Activated CD8-positive, alpha-beta memory T cell treated with anti-CD3 and anti-CD28 coated beads, Interleukin-2, amount 50 U/mL, for 24 hours (primary cell): ENCODE measurements around the gene TCTN2.

Source experiments
- DNase-seq: peaks from one replicate; pipeline ENCODE4 v3.0.0-alpha.2; 2020; ENCODE audit errors: extremely low read depth

Gene TCTN2

DNA sequence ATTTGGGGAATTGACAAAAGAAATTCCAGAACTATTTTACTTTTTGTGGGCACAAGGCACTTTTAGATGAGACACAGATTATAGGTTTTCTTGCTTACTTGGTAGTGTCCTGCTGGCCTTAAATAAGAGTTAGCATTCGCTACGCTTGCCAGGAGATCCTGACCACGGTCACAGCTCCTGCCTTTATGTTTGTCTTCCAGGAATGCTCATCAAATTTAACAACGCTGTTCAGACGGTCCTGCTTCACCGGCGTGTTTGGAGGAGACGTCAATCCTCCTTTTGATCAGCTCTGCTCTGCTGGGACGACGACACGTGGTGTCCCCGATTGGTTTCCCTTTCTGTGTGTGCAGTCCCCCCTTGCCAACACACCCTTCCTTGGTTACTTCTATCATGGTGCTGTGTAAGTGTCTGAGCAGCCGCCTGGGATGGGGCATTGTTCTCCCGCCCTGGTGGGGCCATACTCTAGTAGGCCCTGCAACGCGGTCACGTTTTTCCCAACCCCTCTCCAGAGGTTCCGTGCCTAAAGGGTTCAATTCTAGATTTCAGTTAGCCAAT, 15.8 kb downstream of the TCTN2 start:
- no peak for DNase-seq

DNA sequence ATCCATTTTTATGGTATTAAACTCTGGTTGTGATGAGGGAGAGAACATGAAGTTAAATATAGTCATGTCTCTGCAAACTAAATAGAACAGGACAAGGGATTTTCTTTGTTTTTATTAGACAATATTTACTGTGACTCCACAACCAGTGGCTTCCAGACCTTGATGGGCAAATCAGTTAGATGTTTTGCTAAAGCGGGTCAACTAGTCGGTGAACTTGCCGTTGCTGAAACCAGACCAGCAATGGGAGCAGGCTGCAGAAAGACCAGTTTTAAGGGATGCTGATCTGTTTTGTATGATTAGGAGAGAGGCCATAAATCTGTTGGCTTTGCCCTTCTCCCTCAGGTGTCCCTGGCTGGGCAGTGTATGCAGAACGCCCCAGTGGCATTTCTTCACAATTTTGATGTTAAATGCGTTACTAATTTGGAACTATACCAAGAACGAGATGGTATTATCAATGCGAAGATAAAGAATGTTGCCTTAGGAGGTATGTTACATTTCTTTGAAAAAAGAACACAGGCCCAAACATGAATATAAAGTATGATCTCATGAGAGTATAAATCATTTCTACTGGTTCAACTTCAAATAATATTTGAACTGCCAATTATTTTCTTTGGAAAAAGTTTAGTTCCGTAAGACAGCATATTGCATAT, 19.4 kb downstream of the TCTN2 start:
- DNase-seq = no peak

DNA sequence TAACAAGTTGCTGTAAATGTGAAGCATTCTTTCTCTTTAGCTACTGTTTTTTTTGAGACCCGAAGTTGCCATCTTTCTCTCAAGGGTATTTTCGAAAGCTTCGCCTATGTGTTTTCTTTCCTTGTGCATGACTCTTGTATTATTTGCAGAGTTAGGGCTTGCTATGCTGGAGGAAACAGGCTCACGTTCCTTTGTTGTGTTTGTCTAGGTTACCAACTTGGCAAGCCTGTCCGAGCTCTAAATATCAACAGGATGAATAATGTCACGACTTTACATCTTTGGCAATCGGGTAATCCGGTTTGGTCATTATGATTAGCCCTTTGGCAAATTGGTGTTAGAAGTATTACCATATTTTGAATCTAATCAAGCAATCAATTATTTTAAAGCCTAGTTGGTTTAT, 25.3 kb downstream of the TCTN2 start:
- DNase-seq = no peak

DNA sequence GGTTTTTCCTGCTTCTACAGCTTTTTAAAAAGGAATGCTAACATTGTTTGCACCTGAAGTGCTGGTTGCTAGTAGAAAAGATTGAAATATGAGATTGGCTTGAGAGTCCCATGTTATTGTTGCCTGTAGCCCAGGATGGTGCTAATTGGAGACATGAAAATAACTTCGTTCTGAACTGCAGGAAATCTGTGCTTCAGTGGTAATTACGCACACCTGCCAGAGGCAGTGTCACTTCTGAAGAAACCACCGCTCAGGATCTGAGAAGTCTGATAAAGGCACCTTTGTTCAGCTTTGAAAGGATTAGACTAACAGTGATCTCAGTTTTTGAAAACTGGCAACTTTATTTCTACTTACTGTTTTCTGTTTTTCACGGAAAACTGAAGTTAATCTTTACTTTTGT, 25.7 kb downstream of the TCTN2 start:
- DNase-seq = no peak

DNA sequence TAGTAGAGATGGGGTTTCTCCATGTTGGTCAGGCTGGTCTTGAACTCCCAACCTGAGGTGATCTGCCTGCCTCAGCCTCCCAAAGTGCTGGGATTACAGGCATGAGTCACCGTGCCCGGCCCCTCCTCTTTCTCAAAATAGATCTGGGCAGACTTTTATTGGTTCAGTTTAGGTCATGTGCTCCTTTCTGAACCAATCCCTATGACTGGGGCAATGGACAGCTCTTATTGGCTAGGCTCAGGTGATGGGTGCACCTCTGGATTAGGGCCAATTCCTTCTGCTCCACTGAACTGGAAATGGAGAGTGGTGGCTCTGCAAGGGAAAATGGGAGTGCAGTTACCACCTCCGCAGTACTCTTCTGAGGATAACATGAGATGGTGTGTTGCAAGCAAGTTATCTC, 35.0 kb downstream of the TCTN2 start:
- no peak for DNase-seq

DNA sequence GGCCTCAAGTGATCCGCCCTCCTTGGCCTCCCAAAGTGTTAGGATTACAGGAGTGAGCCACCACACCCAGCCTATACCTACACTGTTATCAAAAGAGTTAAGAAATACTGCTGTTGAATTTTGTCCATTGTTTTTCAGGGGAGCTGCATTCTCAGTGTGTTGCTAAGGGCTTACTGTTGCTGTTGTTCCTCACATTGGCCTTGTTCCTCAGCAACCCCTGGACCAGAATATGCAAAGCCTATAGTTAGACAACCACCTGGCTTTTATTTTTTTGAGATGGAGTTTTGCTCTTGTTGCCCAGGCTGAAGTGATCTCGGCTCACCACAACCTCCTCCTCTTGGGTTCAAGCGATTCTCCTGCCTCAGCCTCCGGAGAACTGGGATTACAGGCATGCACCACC, 36.6 kb downstream of the TCTN2 start:
- no peak for DNase-seq

DNA sequence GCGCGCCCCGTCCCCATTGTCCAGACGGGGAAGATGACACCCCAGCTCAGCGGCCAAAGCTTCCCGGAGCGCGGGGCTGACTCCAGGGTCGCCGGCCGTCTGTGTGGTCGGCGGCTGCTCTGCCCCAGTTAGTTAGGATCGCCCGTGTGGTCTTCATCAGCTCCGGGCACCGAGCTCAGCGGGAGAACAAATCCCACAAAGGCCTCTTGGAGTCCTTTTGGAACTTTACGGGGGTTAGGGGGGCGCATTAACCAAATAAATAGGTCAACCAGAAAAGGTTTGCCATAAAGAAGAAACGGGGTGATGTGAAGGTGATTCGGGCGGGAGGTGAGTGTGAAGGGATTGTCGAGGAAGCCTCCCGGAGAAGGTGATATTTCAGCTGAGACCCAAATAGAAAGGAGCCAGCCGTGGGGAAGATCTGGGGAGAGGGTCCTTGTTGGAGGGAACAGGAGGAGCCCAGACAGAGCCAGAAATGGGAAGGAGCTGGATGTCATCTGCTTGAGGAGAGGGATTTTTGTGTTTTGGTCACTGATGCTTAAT, 41.9 kb downstream of the TCTN2 start:
- no peak for DNase-seq

DNA sequence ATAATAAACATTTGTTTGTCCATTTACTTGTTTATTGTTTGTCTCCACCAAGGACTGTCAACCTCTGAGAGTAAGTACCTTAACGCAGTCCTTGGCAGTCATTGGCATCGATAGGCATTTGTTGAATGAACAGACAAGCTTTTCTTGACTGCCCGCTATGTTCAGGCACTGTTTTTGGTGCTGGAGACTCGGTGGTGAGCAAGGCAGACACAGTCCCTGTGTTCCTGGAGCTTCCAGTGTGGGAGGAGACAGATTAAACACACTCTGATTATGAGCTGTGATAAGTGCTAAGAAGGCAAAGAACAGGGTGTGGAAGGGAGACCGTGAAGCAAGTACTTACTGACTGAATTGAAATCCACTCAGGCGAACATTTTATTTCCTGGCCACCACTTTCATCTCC, 42.5 kb downstream of the TCTN2 start:
- DNase-seq = no peak

DNA sequence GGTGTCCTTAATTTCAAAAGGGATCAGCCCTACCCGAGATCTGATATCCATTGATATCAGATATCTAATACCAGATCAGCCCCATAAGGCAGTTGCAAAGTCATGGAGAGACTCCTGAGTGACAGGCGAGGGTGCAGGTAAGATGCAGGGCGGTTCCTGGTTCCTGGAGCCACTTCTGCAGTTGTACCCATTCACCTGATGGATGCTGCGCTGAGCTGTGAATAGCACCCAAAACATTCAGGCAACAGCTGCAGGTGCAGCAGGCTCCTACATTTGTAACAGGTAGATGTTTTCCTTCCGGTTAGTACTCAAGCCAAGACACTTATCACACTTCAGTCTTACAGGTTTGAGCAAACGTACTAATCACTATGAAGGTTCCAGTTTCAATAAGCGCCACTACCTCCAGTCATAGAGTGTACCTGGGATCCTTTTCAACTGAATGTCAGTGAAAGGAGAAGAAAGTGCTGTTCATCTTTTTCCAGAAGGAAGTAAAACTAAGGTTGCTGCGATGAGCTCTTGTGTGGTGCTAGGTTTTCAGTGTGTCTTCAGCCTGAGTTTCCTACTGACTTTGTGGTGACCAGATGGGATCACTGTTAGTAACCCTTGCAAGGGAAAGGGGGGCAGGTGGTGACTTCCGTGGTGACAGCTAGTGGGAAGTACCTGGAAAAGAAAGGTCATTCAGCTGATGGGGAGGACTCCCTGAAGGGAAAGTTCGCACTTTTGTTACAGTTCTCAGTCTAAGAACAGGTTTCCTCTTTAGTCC, 43.1 kb downstream of the TCTN2 start:
- DNase-seq = no peak

DNA sequence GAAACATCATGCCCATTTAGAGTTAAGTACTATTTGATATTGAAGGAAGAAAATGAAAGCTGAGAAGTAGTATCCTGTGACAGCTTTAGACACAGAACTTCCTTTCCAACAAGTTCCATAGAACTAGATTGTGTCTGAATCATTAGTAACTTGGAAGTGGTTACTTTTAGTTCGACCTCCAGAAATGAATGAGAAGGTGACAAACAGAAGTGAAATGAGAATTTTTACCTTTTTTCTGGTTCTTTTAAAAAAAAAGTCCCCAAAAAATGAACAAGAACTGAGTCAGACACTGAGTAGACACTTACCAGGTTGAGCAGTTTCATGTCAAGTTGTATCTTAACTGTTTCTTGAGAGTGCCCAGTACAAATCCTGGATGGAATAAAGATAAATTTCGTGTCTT, 44.3 kb downstream of the TCTN2 start:
- no peak for DNase-seq

DNA sequence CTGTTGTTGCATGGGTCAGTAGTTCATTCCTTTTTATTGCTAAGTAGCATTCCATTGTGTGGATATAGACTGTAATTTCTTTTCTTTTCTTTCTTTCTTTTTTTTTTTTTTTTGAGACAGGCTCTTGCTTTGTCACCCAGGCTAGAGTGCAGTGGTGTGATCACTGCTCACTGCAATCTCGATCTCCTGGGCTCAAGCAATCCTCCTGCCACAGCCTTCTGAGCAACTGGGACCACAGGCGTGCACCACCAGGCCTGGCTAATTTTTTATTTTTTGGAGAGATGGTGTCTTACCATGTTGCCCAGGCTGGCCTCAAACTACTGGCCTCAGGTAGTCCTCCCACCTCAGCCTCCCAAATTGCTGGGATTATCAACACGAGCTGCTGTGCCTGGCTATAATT, 46.4 kb downstream of the TCTN2 start:
- no peak for DNase-seq

DNA sequence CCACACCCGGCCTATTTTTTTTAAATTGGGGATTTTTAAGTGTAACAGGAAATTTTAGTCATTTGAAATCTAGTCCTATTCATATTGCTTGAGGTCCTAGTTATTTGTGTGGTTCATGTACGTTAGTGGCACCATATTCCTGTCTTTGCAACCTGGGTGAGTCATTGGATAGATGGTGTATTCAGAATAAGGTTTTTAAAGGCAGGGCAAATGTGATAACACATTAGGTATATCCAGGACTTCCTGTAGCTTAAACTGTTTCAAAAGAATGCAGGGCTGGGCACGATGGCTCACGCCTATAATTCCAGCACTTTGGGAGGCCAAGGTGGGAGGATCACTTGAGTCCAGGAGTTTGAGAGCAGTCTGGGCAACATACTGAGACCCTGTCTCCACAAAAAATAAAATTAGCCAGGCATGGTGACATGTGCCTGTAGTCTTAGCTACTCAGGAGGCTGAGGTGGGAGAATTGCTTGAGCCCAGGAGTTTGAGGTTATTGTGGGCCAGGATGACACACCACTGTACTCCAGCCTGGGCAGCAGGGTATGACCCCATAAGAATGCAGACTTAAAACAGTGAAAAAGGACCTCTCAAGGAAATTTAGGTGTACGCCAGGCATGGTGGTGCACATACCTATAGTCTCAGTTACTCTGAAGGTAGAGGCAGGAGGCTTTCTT, 49.4 kb downstream of the TCTN2 start:
- DNase-seq = no peak

DNA sequence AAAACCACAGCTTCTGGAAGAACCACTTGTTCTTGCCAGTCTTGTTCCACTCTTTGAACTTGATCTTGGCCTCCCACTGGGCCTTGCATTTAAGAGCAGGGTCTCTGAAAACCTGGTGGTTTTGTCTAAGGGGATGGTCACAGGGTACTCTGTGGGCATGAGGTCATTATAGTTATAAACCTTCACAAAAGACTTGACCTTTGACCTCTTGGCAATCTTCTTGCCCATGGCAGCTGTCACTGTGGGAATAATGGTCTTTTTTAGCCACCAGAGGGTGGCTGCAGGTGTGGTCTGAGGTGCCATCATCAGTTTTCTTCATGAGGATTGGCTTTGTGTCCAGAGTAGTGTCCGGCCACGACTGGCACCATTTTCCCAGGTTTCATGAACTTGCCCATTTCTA, 50.3 kb downstream of the TCTN2 start:
- DNase-seq = no peak

DNA sequence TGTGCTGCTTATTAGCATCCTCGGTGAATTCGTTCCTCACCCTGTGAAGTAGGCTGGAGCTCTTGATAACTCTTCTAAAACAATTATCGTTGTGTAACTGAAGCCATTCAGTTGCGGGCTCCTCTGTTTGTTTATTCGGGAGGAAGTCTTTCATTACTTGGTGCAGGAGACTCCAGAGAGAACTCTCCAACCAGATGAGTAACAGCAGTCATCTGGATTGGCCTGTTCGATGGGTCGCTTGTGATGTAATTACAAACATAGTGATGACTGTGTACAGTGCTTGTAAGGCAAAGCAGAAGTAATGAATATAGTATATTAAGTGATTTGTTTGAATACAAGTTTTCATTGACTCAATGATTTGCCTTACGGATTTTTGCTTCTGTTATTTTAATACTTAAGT, 52.1 kb downstream of the TCTN2 start:
- no peak for DNase-seq

DNA sequence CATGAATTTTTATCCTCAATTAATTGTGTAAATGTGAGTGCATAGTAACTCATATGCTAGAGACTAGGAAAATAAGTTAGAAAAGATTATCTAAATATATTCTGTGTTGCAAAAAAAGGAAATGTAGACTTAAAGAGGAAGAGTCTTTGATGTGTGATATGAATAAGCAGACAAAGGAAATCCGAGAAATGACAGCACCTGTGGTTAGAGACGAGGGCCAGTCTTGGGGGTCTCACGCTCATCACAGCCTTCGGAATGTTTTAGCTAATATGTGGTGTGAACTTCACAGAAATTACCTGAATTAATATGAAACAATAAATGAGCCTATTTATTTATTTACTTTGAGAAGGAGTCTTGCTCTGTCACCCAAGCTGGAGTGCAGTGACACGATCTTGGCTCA, 52.9 kb downstream of the TCTN2 start:
- no peak for DNase-seq

DNA sequence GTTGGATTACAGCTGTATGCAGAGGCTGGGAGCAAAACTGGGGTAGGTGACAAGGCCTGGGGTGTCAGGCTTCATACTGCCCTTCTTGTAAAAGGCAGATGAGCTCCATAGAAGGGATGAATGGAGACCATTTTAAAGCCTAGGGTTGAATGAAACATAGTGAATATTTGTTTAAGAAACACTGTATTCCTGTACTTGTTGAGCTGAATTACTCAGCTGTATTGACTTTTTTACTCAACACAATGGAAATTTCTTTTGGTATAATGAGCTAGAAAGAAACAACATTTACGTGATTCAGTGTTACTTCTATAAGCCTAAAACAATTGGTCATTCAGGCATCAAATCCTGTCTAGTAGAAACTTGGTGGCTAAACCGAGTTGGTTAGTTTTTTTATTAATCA, 55.3 kb downstream of the TCTN2 start:
- no peak for DNase-seq

DNA sequence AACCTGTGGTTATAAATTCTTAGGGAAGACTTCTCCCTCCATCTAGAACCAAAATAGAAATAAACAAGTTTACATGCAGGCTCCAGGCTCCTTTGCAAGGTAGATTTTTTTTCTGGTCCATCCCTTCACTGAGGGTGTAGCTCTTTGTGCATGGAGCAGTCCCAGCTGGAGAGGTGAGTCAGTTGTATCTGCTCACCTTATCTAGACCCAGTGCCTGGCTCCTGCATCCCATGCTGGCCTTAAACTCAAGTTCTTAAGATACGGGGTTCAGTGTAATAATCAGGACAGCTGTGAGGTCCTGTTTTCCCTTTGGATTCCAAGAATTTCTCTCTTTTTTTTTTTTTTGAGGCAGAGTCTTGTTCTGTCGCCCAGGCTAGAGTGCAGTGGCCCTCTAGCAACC, 56.0 kb downstream of the TCTN2 start:
- no peak for DNase-seq

DNA sequence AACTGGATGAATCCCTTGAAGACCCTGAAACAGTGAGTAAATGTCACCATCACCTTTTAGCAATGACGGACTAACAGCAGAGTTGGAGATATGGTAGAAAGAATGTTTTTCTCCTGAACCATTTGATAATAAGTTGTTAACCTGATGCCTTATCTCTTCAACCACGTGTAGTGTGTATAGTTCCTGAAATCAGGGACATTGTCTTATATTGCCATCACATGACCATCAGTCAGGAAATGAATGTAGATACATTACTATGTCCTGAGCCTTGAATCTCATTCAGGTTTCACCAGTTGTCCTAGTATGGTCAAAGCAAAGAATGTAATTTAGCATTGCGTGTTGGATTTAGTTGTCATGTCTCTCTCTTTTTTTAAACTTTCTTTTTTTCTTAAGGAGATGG, 57.0 kb downstream of the TCTN2 start:
- no peak for DNase-seq

DNA sequence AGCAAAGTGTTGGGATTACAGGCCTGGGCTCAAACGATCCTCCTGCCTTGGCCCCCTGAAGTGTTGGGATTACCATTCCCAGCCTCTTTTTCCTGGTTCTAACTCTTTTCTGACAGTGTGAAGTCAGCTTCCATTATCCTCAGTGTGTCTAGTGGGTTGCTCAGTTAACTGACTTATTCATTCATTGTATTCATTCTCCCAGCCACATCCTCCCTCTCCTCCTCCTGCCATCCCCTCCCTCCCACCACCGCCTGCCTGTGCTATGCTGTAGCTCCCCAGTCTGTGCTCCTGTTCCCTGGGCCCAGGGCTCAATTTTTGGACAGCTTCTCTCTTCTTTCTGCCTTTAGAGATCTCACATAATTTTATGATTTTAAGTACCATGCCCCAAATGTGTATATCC, 60.7 kb downstream of the TCTN2 start:
- DNase-seq = no peak

DNA sequence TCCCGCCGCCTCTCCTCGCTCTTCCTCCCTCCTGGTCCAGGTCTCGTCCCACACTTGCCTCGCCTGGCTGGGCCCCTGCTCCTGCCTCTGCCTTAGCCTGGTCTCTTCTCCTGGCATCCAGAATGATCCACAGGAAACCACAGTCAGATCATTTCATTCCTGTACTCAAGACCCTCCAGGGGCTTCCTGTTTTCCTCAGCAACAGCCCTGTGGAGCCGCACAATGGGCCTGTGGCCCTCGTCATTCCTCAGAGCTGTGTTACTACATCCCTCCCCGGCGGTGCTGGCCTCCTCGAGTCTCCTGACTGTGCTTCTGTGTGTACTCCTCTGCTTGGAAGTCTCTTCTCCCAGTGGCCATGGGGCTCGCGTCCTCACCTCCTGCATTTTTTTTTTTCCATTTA, 61.3 kb downstream of the TCTN2 start:
- no peak for DNase-seq

DNA sequence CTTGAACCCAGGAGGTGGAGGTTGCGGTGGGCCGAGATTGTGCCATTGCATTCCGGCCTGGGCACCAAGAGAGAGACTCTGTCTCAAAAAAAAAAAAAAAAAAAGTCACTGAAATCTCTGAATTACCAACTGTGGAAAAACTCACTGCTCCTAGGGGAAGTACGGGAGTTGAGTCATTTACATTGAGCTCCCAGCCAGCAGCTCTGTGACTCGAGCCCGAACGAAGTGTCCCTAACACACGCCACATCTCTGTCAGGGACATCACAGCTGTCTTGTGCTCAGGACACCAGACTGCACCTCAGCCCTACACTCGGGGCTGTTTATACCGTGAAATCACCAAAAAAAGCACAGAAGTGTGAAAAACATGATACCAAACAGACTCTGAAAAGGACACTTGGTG, 62.3 kb downstream of the TCTN2 start:
- DNase-seq = no peak

DNA sequence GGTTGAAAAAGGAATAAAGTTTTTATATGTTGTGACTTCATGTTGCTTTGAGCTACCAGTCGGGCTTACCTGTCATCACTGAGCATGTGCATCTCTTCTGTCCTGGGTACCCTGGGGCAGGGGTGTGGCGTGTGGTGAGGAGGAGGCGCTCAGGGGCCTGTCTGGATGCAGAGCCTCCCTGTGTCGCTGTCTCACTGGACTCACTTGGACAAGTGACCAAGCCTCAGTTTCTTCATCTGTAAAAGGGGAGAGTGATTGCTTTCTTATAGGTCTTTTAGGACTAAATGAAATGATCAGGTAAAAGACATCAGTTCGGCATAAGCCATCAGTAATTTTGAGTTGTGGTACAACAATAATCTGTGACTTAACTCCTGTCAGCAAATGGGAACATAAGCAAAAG, 63.4 kb downstream of the TCTN2 start:
- DNase-seq = no peak
